ENCODE measurements around the gene IRF2BPL. TPM values are rescaled to one million over a fixed set of nuclear protein-coding genes. Genes with fewer than 3 reads are reported as not detected.

Gene IRF2BPL
- total RNA-seq, 1 experiment from 2014 or later, result 8.7 TPM

GRCh38 chr14:76986231-76986565, 42.3 kb downstream of the IRF2BPL start:
- no peak for DNase-seq (ENCODE audit: low spot score)

- DNase-seq (ENCODE audit: low spot score), result no peak
These were observed 42.8 kb downstream of the IRF2BPL start for GRCh38 chr14:76985540-76986230.

- no peak for DNase-seq (ENCODE audit: low spot score)
These were observed 43.6 kb downstream of the IRF2BPL start for GRCh38 chr14:76984787-76985375.

GRCh38 chr14:76984297-76984696, 44.2 kb downstream of the IRF2BPL start:
- DNase-seq (ENCODE audit: low spot score), result no peak

- no peak for DNase-seq (ENCODE audit: low spot score)
These were observed 46.8 kb downstream of the IRF2BPL start for GRCh38 chr14:76981670-76982069.

GRCh38 chr14:76977793-76978720, 50.5 kb downstream of the IRF2BPL start:
- peak; percentile 61 for DNase-seq (ENCODE audit: low spot score)

- no peak for DNase-seq (ENCODE audit: low spot score)
These were observed 52.1 kb downstream of the IRF2BPL start for GRCh38 chr14:76976240-76977005.

GRCh38 chr14:76975812-76976211, 52.7 kb downstream of the IRF2BPL start:
- no peak for DNase-seq (ENCODE audit: low spot score)

GRCh38 chr14:76975051-76975450, 53.5 kb downstream of the IRF2BPL start:
- no peak for DNase-seq (ENCODE audit: low spot score)

Other genes with a start within 250 kb of the IRF2BPL start
- 7.7 and 9.3 TPM in 2 replicates for gene ANGEL1, start 215.8 kb downstream of the IRF2BPL start, total RNA-seq (2014; rRNA removed; shearing (Covaris generic))
- not detected in 2 replicates for gene LRRC74A, start 202.3 kb downstream of the IRF2BPL start, total RNA-seq (2014; rRNA removed; shearing (Covaris generic))
- 13.6 and 22.9 TPM in 2 replicates for gene CIPC, start 69.5 kb upstream of the IRF2BPL start, total RNA-seq (2014; rRNA removed; shearing (Covaris generic))
- gene ZDHHC22, start 113.1 kb upstream of the IRF2BPL start, total RNA-seq (2014; rRNA removed; shearing (Covaris generic)), result not detected in 2 replicates
- 0.77 and 1.3 TPM in 2 replicates for gene TMEM63C, start 153.1 kb upstream of the IRF2BPL start, total RNA-seq (2014; rRNA removed; shearing (Covaris generic))
- gene NGB, start 242.5 kb upstream of the IRF2BPL start, total RNA-seq (2014; rRNA removed; shearing (Covaris generic)), result not detected in 2 replicates

Data from H4 (cell line).